Measurements from ENCODE around the gene LHX6. TPM values are rescaled to one million over a fixed set of nuclear protein-coding genes. Genes with fewer than 3 reads are reported as not detected.

Gene LHX6
- total and polyA plus RNA-seq, 3 donors from 2014 or later, result 8.8 to 11.5 (median 8.8) TPM

- no peaks in the 10 kb centered on the region for H3K36me3 ChIP-seq (ENCODE audit: low read depth, missing control alignments)
- H3K4me1 ChIP-seq, result no peaks in the 10 kb centered on the region
- DNase-seq, result no peak
- TF ChIP-seq CTCF (IDR thresholded peaks at IDR 0.05), result no peak
- no peak for TF ChIP-seq POLR2A (IDR thresholded peaks at IDR 0.05)
- intact Hi-C loops (cut with DNase I; ENCODE audit: low total_unique reads), result no loop called here
- H3K27me3 ChIP-seq, result no peaks in the 10 kb centered on the region
- no peaks in the 10 kb centered on the region for H3K9me3 ChIP-seq
- H3K27ac ChIP-seq, result no peak overlapping the region
- H3K4me3 ChIP-seq, result no peak overlapping the region
- 77% methylated on average over 5 of the region's 5 CpGs for WGBS, 2 donors
Measured at GRCh38 chr9:122239722-122240121, 11.0 kb upstream of the LHX6 start.

GRCh38 chr9:122236681-122237080, 7.9 kb upstream of the LHX6 start:
- H3K27me3 ChIP-seq, result no peaks in the 10 kb centered on the region
- no peaks in the 10 kb centered on the region for H3K4me1 ChIP-seq
- H3K27ac ChIP-seq, result no peak overlapping the region
- no peak overlapping the region for H3K4me3 ChIP-seq
- 84 to 88% methylated on average over 10 of the region's 10 CpGs for WGBS, 2 donors
- no peak for DNase-seq
- intact Hi-C loops (cut with DNase I; ENCODE audit: low total_unique reads), result no loop called here
- no peak for TF ChIP-seq CTCF (IDR thresholded peaks at IDR 0.05)
- no peak for TF ChIP-seq POLR2A (IDR thresholded peaks at IDR 0.05)
- no peaks in the 10 kb centered on the region for H3K9me3 ChIP-seq
- H3K36me3 ChIP-seq (ENCODE audit: low read depth, missing control alignments), result no peaks in the 10 kb centered on the region

DNA sequence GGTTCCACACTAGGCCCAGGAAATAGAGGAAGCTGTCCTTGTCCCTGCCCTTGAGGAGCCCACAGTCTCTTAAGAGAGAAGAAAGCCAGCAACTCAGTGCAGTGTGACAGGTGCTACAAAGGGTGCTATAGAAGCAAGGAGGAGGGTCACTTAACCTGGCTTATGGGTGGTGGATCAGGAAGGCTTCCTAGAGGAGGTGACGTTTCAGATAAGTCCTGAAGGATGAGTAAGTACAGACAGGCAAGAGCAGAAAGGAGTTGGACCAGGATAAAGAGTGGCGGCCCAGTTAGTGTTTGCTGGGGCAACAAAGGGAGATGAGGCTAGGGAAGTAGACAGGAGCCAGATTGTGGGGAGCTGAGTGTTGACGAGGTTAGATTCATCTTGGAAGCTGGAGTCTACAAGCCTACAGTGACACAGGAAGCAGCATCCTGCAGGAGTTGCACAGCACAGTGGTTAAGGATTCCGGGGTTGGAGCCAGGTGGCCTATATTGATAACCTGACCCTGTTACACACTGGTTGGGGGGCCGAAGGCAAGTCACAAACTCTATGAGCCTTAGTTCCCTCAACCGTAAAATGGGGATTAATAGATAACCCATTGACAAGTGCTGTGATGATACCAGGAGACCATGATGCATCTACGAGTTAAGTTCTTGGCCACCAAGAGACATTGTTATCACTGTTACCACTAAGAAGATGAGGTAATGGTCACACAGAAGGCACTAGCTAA, 5.4 kb upstream of the LHX6 start:
- Histone ChIP-seq H3K4me3 (no peak overlapping the region), H3K27me3 (no peaks in the 10 kb centered on the region), H3K36me3 (ENCODE audit: low read depth, missing control alignments) (no peaks in the 10 kb centered on the region), H3K9me3 (no peaks in the 10 kb centered on the region), H3K27ac (no peak overlapping the region), H3K4me1 (no peaks in the 10 kb centered on the region)
- no peak for DNase-seq
- TF ChIP-seq POLR2A (IDR thresholded peaks at IDR 0.05) (no peak), CTCF (IDR thresholded peaks at IDR 0.05) (no peak)
- intact Hi-C loops (cut with DNase I; ENCODE audit: low total_unique reads), result no loop called here
- WGBS, 2 donors, result 85% methylated on average over 7 of the region's 7 CpGs

DNA sequence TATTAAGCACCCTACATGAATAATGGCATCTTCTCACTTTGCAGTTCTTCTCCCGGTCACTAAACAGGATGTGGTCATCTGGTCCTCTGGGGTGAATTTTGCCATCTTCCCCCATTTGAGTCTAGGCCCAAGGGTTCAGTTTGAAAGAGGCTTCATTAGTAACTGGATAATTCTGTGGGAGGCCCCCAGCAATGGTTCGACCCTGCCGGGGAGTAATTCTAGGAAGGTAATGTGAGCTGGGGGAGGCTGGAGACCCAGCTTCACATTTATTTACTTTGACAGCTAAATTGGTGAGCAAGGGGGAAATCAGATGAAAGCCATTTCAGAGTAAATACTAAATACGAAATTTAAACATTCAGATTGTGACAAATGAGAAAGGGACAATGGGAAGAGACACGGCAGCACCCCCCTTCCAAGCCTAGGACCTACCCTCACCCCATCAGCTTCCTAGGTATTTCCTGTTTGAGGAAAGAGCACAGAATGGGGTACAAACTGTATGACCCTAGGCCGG, 4.1 kb upstream of the LHX6 start:
- TF ChIP-seq POLR2A (IDR thresholded peaks at IDR 0.05) (no peak), CTCF (IDR thresholded peaks at IDR 0.05) (no peak)
- Histone ChIP-seq H3K36me3 (ENCODE audit: low read depth, missing control alignments) (no peaks in the 10 kb centered on the region), H3K4me1 (peaks cover 5% of the 10 kb centered on the region), H3K4me3 (no peak overlapping the region), H3K27me3 (no peaks in the 10 kb centered on the region), H3K9me3 (no peaks in the 10 kb centered on the region), H3K27ac (no peak overlapping the region)
- DNase-seq, result no peak
- 80 to 82% methylated on average over 6 of the region's 6 CpGs for WGBS, 2 donors
- intact Hi-C loops (cut with DNase I; ENCODE audit: low total_unique reads), result no loop called here

DNA sequence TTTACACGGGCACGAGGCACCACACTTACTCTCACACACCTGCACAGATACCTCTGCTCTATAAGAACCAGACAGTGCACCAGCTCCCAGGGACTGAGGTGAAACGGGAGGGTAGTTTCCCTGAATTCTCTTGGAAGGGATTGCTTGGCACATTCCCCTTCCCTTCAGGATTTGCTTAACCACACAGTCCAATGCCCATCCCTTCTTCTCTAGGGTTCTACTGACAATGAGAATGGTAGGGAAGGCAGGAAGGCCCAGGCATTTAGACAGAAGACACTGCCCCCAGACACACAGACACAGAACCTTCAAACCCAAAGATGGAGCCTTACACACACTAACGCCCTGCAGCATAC, 704 bp upstream of the LHX6 start:
- no peak overlapping the region for H3K4me3 ChIP-seq
- H3K27me3 ChIP-seq, result peaks cover 5% of the 10 kb centered on the region
- TF ChIP-seq CTCF (IDR thresholded peaks at IDR 0.05), result no peak
- TF ChIP-seq POLR2A (IDR thresholded peaks at IDR 0.05), result no peak
- H3K4me1 ChIP-seq, result peaks cover 16% of the 10 kb centered on the region
- WGBS, 2 donors, result 24 to 35% methylated on average over 4 of the region's 4 CpGs
- H3K27ac ChIP-seq, result no peak overlapping the region
- H3K36me3 ChIP-seq (ENCODE audit: low read depth, missing control alignments), result no peaks in the 10 kb centered on the region
- intact Hi-C loops (cut with DNase I; ENCODE audit: low total_unique reads), result no loop called here
- no peaks in the 10 kb centered on the region for H3K9me3 ChIP-seq
- DNase-seq, result no peak
